Measurements from ENCODE around the gene GALNTL6.
"Not testable (repeated sequence)": the region's sequence is repeated elsewhere in the genome, so short reads cannot be mapped to it uniquely, and the experiment has no call there.

GALNTL6 gene

GRCh38 chr4:172776203-172776861, 963.1 kb downstream of the GALNTL6 start:
- DNase-seq, result no peak

DNA sequence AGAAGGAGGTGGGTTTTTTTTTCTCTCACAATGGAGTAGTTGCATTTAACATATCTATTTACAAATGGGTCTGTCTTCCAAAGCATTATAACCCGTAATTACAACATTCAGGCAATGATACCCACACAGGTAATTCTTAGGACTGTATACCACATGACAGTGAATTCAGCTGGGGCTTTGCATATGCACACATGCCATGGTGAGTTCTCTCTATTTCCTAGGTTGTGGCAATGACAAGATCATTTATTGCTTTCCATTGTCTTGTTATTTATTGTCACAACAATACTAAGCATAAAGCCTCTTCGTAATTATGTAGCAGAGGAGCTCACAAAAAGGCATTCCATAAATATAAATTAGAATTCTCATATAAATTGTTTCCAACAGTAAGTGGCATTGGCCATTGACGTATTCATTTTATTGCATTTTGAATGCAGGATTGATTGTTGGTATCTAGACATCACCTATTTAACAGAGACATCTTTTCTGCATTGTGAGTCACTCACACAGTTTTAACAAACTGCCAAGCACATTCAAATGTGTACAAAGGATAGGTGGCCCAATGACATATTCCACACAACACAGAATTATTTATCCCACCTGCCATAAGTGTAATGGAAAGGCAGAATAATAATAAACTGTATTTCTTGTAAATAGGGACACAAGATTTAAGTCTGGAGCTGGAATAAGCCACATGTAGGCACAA, 964.7 kb downstream of the GALNTL6 start:
- DNase-seq, result no peak

- DNase-seq, result no peak
Measured at GRCh38 chr4:172778583-172778982, 965.4 kb downstream of the GALNTL6 start.

DNA sequence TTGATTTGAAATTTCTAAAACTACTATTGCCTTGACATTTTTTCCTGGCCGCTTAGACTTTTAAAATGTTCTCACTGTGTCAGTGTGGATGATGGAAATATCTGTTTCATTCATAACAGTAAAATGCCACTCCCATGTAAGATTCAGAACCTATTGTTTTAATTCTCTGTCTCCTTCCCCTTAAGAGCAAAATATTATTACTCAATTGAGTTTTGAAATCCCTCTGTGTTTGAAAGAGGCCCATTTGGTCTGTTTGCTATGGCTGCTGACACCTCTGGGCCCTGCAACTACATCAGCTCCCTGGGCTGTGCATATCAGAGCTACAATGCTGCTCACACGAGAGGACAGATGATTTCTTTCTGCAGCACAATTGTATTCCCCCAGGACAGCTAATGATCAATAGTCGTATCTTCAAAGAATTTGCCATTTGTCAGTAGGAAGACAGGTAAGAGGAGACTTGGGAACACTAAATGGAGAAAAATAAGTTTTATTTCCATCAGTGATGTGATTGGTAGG, 967.4 kb downstream of the GALNTL6 start:
- DNase-seq, result no peak

DNA sequence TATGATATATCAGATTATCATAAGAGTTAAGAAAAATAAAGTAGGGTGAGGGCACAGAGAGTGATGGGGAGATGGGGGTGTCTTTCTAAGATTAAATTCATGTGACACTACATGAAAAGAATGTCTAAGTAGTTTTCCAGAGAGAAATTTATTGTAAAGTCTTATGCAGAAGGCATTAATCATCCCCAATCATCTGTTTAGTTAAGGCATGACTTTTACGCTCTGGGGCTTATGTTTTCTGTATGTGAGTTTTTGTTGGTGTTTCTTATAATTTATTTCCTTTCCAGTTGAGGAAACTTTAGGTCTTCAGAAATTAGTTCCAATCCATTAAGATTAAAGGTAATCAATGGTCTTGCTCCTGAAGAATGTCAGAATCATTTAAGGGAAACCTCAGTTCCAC, 972.4 kb downstream of the GALNTL6 start:
- DNase-seq, result peak; percentile 7

DNA sequence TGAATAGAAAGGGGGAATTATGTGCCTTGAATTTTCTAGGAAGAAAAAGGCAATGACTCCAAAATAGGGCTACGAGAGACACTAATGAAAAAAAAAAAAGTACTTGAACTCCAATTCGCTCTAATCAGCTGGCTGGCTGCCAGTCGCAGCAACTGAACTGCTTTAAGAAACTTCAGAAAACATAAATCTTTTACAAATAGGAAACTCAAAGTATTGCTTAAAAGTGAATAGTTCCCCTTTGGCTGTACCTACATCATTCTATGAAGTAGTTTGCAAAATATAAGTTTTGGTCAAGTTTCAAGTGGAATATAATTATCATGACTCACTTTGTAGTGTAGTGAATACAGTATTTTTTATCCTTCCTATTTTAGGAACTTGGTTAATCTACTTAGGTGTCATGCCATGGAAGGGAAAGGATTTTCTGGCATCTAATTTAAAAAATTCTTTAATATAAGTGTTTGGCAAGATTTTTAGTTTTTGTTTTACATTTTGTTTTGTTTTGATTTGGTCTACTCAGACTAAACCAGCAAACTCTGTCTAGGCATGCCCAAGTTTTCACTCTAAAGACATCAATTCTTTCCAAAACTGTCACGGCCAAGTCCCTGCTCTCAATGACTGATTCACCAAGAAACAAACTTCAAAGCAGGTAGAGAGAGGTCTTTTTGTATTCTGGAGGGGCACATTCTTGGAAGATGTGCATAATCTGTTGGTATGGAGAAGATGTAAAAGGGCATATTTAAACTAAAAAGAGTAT, 973.0 kb downstream of the GALNTL6 start:
- peak; percentile 45 for DNase-seq

DNA sequence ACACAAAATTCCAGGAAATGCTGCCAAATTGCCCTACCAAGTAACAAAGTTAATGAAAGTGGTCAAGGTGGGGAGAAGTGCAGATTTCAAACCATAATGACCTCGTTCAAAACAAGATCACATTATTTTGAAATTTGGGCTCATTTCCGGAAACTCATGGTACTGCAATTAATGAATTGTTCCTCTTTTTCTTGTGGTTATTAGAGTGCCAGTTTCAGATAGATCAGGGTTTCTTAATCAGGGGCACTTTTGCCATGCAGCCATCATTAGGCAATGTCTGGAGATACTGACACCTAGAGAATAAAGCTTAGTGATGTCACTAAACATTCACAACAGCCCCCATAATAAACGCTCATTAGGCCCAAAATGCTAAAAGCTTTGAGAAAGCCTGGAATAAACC, 973.9 kb downstream of the GALNTL6 start:
- DNase-seq, result no peak

GRCh38 chr4:172791841-172792240, 978.6 kb downstream of the GALNTL6 start:
- no peak for DNase-seq

- no peak for DNase-seq
Measured at GRCh38 chr4:172793565-172794306, 980.5 kb downstream of the GALNTL6 start.

DNA sequence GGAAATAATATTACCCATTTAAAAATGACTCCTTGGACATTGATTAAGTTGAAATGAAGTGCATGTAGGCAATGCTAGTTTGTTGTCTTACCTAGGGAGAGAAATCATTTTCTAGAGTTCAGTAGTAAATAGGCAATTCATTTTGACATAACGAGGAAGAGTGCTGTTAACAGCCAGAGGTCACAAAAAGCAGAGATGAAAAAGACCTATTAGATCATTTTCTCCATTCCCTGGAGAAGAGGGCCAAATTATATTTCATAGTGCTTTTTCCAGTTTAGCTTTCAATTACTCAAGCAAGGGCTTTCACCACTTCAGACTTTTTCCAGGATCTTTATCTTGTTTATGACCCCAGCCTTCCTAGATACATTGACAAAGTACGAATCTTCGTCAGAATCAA, 981.1 kb downstream of the GALNTL6 start:
- no peak for DNase-seq

- not testable (repeated sequence) for DNase-seq
Measured at GRCh38 chr4:172797281-172797680, 984.1 kb downstream of the GALNTL6 start.

DNA sequence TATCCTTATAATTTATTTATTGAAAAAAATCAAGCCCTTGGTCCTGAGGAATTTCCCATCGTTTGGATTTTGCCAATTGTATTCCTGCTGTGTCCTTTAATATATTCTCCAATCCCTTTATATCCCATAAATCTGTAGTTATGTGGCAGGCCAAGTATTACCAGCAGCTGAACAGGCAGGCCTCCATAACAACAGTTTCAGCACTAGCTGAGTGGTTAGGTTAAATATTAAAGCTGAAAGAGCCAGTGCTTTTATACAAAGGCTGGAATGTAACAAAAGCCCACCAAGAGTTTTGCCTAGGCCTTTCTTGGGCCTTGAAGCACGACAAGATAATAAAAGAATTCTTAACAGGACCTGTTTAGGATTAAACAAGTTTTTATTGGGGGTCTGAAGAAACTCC, 988.8 kb downstream of the GALNTL6 start:
- DNase-seq, result no peak

DNA sequence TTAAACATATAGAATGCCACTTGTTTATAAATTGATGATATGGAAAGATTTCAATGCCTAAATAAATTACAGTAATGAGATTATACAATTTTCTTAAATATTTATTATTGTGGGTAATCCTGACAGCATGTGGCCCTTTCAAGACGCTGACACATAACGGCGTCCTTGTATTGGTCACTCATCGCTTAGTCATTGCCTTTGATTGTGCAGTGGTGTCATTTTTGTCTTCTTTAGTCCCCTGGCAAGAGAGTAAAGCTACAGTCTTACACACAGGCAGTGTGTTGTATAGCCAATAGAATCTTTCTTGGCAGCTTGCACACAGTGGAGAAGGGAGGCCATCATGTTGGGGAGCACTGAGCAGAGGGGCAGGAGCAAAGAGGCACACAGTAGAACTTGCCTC, 993.6 kb downstream of the GALNTL6 start:
- no peak for DNase-seq

DNA sequence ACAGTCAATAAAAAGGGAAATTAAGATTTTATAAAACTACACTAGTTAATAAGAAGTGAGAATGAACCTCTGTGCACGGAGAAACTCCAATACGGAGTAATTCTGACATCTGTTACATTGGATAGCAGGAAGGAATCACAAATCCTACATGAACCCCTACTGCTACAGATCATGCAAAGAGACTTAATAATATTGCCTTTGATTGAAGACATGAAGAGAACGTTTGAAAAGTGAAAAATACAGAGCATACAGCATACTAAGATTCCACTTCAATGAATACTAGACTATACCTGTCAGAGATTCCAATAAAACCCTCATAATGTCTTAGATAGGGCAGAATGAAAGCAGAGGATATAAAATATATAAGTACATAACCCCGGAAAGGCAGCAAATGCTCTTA, 995.0 kb downstream of the GALNTL6 start:
- no peak for DNase-seq

- peak; percentile 59 for DNase-seq
Measured at GRCh38 chr4:172809319-172809718, 996.1 kb downstream of the GALNTL6 start.

- DNase-seq, result peak; percentile 88
Measured at GRCh38 chr4:172813359-172813923, 1000.2 kb downstream of the GALNTL6 start.

DNA sequence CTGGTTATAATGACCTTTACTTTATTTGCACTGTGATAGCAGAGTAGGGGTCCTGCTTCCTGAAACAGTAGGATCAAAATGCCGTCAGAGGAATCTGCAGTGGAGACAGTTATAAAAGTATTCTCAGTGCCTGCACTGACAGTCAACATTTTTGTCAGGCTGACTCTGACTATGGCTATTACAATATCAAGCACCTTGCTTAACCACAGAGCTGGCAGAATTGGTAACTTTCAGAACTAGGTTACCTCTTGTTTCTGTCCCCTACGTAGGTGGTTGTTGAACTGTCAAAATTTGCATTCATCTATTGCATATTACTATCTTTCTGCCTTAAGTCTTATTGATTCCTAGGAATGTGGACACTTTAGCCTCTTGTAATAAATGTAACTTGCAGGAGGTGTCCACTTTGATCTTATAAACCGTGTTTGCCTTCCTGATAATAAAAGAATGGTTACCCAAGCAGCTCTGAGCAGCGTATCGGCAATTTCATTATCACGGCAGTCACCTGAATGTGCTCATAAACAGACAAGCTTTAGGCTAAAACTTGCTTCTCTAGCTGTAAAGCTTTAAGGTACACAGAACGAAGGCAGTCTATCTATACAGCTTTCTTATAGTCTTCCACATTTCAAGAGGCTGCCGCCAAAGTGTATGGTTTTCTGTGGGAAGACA, 1002.4 kb downstream of the GALNTL6 start:
- DNase-seq, result no peak

DNA sequence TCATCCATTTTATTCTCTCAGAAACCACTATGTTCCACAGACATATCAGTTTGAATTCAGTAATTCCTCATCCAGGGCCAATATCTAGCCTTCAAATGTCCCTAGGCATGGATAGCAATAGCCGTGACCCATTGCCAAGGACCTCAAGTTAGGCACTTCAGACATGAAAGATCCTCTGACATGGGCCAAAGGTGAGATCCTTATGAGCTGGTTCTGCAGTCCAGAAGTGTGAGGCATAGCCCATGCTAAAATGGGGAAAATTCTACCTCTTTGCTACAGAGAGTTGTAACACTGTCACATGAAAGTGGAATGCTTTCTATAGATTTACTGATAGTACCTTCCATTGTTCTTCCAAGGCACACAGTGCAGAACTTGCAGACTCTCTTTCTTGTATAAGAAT, 1005.7 kb downstream of the GALNTL6 start:
- no peak for DNase-seq

GRCh38 chr4:172819353-172819752, 1006.1 kb downstream of the GALNTL6 start:
- no peak for DNase-seq

DNA sequence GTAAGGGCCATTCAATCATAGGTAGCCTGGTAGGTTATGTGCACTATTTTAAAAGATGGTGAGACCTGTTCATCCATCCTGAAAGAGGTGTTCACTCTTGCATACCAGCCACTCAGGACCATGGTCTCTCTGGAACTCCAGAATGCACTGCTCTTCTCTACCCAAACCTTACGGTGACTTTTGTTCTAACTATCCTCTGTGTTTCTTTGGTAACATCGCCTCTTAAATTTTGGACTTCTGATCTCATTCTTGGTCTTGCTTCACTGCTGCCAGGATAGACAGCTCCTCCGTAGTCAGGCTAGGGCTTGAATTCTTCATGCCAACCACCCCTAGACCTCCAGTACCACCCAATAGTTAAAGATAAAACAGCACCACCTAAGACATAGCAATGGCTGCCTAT, 1009.1 kb downstream of the GALNTL6 start:
- no peak for DNase-seq

GRCh38 chr4:172826346-172826745, 1013.1 kb downstream of the GALNTL6 start:
- no peak for DNase-seq

DNA sequence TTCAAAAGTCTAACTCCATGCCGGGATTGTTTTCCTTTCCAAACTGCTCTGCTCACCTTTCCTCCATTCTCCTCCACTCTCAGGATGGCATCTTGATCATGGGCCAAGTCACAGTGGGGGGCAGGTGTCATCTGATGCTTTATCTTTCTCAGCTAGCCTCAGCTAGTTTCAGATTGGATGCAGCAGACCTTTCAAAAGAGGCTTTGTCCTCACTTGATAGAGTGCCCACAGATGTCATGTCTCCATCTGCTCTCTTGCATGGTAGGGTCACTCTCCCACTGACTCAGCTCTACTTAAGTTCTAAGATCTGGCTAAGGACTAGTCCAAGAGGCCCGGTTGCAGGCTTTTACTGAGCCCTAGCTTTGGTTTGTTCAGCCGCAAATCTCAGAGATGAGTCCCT, 1013.7 kb downstream of the GALNTL6 start:
- no peak for DNase-seq
